22Rv1 (cell line): Measurements from ENCODE around the gene CMYA5.

Source experiments
- ZFX ChIP-seq: fragments of 450-650 bp; IDR thresholded peaks from 2 replicates; pipeline ENCODE4 v1.6.1; 2017; ENCODE audit warnings: antibody characterized with exemption, borderline replicate concordance
- TF ChIP-seq, protein P1 (sequence below): fragments of 450-650 bp; IDR thresholded peaks from 2 replicates; pipeline ENCODE4 v1.5.1; 2017; ENCODE audit warnings: mild to moderate bottlenecking

DNA sequence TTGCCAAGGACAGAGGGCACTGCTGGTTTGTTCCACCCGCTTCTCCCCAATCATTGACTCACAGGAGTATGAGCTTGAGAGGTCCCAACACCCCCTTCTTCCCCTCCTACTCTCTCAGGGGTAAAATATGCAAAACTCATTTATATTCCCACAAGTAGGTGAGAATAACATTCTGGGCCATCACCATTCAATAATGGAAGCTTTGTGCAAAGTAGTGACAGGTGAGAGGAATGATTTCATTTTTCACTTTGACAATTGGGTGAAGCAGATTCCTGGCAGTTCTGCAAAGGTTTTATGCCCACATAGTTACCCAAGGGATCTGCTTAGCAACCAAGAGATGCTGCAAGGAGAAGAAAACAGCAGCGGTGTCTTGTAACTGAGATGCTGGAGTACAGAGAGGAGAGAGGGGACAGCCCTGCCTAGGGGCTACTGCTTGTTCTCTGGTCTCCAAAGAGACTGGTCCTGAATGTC, 137.6 kb downstream of the CMYA5 start:
- TF ChIP-seq, protein P1, sequence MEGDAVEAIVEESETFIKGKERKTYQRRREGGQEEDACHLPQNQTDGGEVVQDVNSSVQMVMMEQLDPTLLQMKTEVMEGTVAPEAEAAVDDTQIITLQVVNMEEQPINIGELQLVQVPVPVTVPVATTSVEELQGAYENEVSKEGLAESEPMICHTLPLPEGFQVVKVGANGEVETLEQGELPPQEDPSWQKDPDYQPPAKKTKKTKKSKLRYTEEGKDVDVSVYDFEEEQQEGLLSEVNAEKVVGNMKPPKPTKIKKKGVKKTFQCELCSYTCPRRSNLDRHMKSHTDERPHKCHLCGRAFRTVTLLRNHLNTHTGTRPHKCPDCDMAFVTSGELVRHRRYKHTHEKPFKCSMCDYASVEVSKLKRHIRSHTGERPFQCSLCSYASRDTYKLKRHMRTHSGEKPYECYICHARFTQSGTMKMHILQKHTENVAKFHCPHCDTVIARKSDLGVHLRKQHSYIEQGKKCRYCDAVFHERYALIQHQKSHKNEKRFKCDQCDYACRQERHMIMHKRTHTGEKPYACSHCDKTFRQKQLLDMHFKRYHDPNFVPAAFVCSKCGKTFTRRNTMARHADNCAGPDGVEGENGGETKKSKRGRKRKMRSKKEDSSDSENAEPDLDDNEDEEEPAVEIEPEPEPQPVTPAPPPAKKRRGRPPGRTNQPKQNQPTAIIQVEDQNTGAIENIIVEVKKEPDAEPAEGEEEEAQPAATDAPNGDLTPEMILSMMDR: no peak
- TF ChIP-seq ZFX: no peak
